NB4 (cell line): ENCODE measurements around the gene GDPD3.

Experiments
- CTCF ChIP-seq: IDR thresholded peaks from one replicate; pipeline ENCODE4 v1.5.1; 2012; ENCODE audit warnings: low read depth, low read length
- MAX ChIP-seq: IDR thresholded peaks from 2 replicates; pipeline ENCODE4 v1.6.1; 2011; ENCODE audit warnings: low read depth, low read length
- MYC ChIP-seq: IDR thresholded peaks from 2 replicates; pipeline ENCODE4 v1.6.1; 2011; ENCODE audit warnings: low read depth, low read length
- POLR2A ChIP-seq: IDR thresholded peaks from 2 replicates; pipeline ENCODE4 v1.6.1; 2011; ENCODE audit warnings: mild to moderate bottlenecking; ENCODE audit not compliant: insufficient read length; ENCODE audit errors: extremely low read depth

GRCh38 chr16:30113711-30114333 lies 485 bp upstream of the GDPD3 start:
- TF ChIP-seq CTCF (no peak), POLR2A (no peak), MAX (no peak), MYC (no peak)
